GM12892 (cell line): Measurements from ENCODE around the gene RALGDS.

Experiments
- DNase-seq: peaks from one replicate; pipeline ENCODE4 v3.0.0; 2011; ENCODE audit not compliant: insufficient read length
- FAIRE-seq: peaks from 2 replicates; lab custom pipeline; 2011; peaks lifted over from hg19 to GRCh38; lab: Jason Lieb, UNC
- POLR2A ChIP-seq: IDR thresholded peaks from 2 replicates; pipeline ENCODE4 v1.6.1; 2011; ENCODE audit warnings: low read depth, low read length, control low read depth
- POLR2AphosphoS5 ChIP-seq: IDR thresholded peaks from 2 replicates; pipeline ENCODE4 v1.6.1; 2011; ENCODE audit warnings: low read depth, low read length, control low read depth
- TAF1 ChIP-seq: IDR thresholded peaks from 2 replicates; pipeline ENCODE4 v1.6.1; 2011; ENCODE audit warnings: low read depth, mild to moderate bottlenecking, control low read depth, low read length, borderline replicate concordance

RALGDS gene

DNA sequence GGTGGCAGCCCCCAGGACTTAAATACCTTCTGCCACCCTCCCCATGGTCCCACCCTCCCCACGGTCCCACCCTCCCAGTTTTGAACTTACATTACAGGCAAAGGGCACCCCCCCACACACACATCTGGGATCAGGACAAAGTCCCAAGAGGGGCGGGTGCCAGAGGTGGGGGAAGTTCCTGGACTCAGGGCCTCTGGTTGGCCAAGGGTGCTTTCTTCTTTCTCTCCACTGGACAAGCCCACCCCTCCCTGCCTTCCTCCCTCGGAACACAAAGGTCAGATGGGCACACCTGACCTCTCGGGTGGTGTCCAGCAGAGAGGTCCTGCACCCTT is 19.1 kb upstream of the RALGDS start:
- TF ChIP-seq POLR2AphosphoS5: no peak
- TF ChIP-seq POLR2A: no peak
- TF ChIP-seq TAF1: no peak
- DNase-seq (no peak), FAIRE-seq (no peak)

DNA sequence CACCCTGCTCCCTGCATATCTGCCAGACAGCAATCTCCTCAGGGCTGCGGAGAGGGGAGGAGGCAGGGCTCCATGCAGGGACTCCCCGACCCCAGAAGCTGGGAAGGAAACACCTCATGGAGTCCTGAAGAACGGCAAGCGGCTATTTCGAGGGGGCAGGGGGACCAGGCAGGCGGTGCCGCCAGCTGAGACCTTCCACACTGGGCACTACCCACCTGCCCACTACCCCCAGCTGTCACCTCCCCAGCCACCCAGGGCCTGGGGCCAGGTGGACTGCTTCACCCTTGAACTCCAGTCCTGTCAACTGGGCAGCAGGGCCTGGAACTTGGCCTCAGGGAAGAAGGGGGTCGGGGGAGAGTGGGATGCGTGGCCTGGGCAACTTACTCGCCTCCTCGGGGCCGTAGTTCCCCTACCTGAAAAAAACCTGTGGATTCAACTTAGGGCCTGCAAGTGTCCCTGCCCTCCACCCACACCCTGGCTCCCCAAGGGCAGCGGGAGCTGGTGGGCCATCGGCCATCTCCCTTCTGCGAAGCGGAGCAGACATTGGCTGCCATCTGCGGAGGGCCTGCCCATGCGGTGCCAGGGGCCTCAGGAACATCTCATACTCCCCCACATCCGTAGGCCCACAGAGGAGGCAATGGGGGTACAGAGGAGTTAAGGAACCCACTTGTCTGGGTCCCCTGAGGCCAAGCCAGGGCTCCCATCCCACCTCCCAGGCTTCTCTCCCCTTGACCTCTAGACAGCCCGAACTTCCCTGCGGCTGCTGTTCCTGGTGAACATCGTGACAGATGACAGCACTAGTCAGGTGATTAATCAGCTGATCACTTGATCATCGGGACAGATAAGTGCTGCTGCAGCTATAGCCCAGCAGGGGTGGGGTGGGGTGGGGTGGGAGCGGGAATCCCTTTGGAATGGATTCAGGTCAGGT is 18.5 kb upstream of the RALGDS start:
- no peak for FAIRE-seq

GRCh38 chr9:133137451-133138231 is 16.6 kb upstream of the RALGDS start:
- TF ChIP-seq TAF1: no peak
- no peak for TF ChIP-seq POLR2AphosphoS5
- TF ChIP-seq POLR2A: no peak
- FAIRE-seq (no peak), DNase-seq (no peak)

More for the DNA sequence above, 18.5 kb upstream of the RALGDS start:
- TF ChIP-seq POLR2AphosphoS5: no peak
- no peak for TF ChIP-seq TAF1
- no peak for TF ChIP-seq POLR2A
- no peak for DNase-seq

DNA sequence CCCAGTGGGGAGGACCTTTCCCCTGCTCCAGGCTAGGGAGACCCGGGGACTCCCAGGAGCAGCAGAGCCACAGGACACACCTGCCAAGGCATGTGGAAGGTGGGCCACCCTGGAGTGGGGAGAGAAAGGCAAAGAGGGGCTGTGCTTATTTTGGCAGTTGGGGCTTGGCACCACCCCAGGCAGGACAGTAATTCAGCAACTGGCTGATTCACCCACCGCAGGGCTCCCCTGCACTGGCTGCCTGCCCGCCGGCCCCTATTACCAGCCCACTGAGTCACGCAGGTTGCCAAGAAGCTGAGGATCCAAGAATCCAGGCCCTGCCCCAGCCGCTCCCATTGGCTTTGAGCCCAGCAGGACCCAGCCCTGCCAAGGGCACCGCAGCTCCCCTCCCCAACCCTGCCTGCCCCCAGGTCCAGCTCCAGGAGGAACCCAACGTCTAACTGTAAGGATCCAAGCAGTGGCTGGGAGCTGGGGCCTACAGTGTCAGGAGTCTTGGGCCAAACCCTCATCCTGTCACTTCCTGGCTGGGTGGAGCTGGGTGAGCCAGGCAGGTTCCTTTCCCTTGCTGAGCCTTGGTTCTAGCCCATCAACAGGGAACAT is 14.2 kb upstream of the RALGDS start:
- no peak for FAIRE-seq
- TF ChIP-seq TAF1 (no peak), POLR2AphosphoS5 (no peak), POLR2A (no peak)
- DNase-seq: no peak

DNA sequence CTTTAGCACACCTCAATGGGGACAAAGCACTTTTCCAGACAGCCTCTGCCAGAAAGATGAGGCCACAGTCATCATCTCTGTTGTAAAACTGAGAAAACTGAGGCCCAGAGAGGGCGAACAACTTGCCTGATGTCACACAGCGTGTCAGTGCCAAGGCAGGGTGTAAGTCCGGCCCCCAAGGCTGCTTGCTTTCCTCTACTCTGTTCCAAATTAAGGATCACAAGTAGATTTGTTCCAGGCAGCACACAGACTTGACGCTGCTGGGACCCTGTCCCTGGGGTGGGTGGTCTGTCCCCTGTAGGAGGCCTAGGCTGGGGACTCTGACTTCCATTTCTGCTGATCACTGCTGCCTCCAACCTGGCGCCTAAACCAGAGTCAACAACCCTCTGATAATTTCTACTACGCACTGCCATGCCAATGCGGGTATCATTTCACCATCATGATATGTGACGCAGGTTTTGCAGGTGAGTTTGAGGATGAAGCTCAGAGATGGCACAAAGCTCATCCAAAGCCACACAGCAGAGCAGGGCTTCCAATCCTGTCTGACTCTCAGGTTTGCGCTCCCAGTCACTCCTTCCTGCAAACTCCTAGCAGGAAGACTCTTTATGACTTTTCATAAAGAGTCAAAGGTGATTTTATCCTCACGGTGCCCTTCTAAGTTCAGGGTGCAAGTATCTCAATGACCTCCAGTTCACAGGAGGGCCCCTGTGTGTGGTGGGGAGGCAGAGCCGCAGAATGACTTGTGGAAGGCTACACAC is 13.5 kb upstream of the RALGDS start:
- no peak for FAIRE-seq
- no peak for DNase-seq
- TF ChIP-seq POLR2A (no peak), POLR2AphosphoS5 (no peak), TAF1 (no peak)

DNA sequence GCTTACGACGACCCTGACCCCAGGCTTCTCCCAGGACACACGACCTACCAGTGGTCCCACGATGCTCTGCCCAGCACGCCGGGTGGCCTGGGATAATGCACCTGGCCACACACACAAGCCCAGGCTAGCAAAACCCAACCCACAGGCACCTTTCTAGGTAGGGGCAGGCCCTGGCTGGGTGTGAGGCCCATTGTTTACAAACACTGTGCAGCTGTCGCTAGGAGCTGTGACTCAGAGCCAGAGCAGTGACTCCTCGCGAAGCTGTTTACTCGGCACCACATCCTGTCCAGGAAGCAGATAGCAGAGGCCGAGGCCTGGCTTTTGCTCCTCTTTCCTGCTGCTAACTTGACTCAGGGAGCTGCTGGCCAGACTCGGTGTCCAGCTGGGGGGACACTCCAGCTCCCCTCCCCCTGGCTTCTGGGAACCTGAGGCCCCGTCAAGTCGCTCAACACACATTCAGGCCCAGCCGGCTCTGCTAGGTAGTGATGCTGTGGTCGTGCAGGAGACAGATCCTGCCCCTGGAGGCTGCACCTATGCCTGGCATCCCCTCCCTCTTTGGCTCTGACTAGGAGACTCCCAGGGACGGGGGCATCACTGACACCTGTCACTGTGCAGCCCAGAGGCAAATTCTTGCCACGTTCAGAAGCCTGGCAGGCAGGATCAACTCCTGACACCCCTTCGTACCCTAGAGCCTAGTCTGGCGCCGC is 12.8 kb upstream of the RALGDS start:
- TF ChIP-seq TAF1 (peak; percentile 23; the same call in 1 of the 2 replicates), POLR2A (peak; percentile 57), POLR2AphosphoS5 (peak; percentile 71; the same call in 1 of the 2 replicates)
- DNase-seq: peak; percentile 97
- peak; percentile 92 for FAIRE-seq

GRCh38 chr9:133132174-133132573 is 11.1 kb upstream of the RALGDS start:
- FAIRE-seq (no peak), DNase-seq (no peak)
- TF ChIP-seq TAF1 (no peak), POLR2AphosphoS5 (no peak), POLR2A (no peak)

DNA sequence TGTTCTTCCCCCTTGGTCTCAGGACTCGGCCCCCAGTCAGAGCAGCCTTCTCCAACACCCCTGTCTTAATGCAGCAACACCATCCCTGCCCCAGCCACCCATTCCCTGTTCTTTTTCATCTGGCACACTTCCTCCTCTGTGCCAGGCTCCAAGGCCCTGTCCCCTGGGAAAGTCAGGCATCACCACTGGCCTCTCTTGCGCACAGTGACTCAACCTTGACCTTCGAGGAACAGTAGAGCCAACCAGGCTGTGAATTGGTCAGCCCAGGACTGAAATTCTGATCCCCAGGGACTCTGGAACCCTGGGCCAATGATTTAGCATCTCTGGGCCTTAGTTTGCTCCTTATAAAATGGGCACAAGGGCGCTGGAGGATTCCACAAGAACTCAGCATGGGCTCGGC is 10.5 kb upstream of the RALGDS start:
- no peak for TF ChIP-seq TAF1
- FAIRE-seq (peak; percentile 57), DNase-seq (no peak)

- no peak for TF ChIP-seq POLR2A
- TF ChIP-seq POLR2AphosphoS5: 0 out of 2 replicates have a peak, but pooled peaks have one; percentile 17
- peak; percentile 85 for FAIRE-seq
- peak; percentile 87 for DNase-seq
Observed at GRCh38 chr9:133130685-133131244, 9.7 kb upstream of the RALGDS start.

DNA sequence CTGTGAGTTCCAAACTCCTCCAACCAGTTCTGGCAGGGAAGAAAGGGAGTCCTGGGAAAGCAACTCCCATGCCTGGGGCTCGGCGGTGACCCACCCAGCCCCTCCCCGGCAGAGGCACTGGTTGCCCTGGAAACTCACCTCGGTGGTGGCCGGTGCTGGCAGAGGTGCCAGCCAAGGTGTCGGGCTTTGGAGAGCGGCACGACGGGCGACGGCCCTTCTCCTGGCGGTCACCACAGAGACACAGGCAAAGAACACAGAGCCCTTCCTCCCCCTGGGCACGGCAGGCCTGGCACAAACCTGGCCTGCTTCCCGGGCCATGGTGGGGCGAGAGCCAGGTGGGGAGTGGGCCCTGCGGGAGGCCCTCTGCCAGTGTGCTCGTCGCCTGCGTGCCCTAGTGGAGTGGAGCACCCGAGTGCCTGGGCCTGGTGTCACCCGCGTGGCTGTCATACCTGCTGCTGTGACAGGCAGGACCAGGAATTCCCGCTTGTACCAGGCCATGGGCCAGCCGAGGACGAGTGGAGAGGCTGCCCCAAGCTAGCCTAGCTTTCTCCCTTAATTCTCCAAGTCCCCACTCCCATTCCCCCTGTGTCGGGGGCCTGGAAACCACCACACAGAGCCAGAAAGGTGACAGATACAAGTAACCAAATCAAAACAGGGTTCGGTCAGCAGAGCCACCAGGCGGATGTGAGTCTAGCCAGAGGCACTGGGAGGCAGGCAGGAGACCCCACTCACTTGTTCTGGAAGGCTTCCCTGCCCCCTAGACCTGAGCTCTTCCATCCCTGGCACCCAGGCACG is 8.2 kb upstream of the RALGDS start:
- no peak for FAIRE-seq
- TF ChIP-seq POLR2A (no peak), POLR2AphosphoS5 (no peak), TAF1 (no peak)
- no peak for DNase-seq
